Measurements from ENCODE around the gene PPP3CA. TPM values are rescaled to one million over a fixed set of nuclear protein-coding genes. Genes with fewer than 3 reads are reported as not detected.

Gene PPP3CA
- total RNA-seq, 4 donors from 2014 or later = 19.0 to 39.6 (median 20.3) TPM

DNA sequence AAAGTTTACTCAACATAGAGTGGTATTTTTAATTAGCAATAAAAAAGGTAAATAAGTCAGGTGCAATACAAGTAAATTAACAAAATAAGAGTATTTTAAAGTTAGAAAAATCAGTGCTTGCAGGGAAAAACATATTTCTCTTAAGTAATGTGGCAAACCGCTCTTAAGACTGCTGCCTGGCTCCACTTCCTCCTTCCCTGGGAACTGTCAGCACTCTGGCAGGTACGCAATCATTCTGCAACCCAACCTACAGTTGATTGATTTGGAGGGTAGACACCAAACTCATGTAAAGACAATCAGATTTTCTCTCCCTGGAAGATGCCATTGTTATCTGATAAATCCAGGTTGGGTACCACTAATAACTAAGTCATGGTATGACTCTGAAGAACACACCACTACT is 63.9 kb downstream of the PPP3CA start:
- H3K36me3 ChIP-seq = no peaks in the 10 kb centered on the region
- H3K4me1 ChIP-seq = peaks cover 0 to 8% (median 4%) of the 10 kb centered on the region in 4 donors
- H3K9me3 ChIP-seq = no peaks in the 10 kb centered on the region
- TF ChIP-seq POLR2A (IDR thresholded peaks at IDR 0.05) = no peak
- TF ChIP-seq, protein P1, sequence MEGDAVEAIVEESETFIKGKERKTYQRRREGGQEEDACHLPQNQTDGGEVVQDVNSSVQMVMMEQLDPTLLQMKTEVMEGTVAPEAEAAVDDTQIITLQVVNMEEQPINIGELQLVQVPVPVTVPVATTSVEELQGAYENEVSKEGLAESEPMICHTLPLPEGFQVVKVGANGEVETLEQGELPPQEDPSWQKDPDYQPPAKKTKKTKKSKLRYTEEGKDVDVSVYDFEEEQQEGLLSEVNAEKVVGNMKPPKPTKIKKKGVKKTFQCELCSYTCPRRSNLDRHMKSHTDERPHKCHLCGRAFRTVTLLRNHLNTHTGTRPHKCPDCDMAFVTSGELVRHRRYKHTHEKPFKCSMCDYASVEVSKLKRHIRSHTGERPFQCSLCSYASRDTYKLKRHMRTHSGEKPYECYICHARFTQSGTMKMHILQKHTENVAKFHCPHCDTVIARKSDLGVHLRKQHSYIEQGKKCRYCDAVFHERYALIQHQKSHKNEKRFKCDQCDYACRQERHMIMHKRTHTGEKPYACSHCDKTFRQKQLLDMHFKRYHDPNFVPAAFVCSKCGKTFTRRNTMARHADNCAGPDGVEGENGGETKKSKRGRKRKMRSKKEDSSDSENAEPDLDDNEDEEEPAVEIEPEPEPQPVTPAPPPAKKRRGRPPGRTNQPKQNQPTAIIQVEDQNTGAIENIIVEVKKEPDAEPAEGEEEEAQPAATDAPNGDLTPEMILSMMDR (IDR thresholded peaks at IDR 0.05) = no peak
- no peak overlapping the region for H3K27ac ChIP-seq
- no peak for DNase-seq
- H3K4me3 ChIP-seq = no peak overlapping the region
- H3K27me3 ChIP-seq = no peaks in the 10 kb centered on the region

DNA sequence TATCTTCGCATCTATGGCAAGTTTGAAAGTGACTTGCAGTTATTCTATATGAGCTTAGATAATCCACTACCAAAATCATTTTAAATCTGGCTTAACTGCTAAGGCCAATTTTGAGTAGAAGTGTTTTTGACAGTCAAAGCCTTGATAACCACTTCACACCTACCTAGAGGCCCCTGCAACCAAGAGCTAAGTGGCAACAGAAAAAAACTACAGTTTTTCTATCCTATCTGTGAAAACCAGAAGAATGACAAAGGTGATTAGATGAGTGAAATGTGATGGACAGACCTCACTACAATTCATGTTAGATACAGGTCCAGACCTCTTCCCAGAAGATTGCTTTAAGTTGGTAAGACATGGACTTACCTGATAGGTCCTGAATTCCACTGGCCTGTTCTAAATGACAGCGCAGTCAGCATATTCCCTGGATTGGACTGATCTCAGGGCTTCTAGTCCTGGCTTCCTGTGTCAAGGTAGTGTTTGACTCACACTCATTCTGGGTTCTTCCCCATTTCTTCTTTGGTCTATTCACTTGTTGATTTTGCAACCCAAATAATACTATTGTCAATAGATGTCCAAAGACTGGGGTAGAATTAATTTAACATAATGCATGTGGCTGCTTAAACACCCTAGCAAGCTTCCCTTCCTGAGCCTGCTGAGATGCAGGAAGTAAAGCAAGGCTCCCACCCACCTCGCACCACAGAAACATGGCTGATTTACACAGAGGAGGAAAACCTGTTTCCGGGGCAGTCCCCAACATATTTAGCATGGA is 65.1 kb downstream of the PPP3CA start:
- Histone ChIP-seq H3K9me3 (no peaks in the 10 kb centered on the region), H3K4me3 (no peak overlapping the region), H3K36me3 (no peaks in the 10 kb centered on the region), H3K27ac (no peak overlapping the region), H3K27me3 (no peaks in the 10 kb centered on the region), H3K4me1 (peaks cover 0 to 8% (median 0%) of the 10 kb centered on the region in 4 donors)
- TF ChIP-seq, protein P1 (IDR thresholded peaks at IDR 0.05) = no peak
- TF ChIP-seq POLR2A (IDR thresholded peaks at IDR 0.05) = no peak
- no peak for DNase-seq

DNA sequence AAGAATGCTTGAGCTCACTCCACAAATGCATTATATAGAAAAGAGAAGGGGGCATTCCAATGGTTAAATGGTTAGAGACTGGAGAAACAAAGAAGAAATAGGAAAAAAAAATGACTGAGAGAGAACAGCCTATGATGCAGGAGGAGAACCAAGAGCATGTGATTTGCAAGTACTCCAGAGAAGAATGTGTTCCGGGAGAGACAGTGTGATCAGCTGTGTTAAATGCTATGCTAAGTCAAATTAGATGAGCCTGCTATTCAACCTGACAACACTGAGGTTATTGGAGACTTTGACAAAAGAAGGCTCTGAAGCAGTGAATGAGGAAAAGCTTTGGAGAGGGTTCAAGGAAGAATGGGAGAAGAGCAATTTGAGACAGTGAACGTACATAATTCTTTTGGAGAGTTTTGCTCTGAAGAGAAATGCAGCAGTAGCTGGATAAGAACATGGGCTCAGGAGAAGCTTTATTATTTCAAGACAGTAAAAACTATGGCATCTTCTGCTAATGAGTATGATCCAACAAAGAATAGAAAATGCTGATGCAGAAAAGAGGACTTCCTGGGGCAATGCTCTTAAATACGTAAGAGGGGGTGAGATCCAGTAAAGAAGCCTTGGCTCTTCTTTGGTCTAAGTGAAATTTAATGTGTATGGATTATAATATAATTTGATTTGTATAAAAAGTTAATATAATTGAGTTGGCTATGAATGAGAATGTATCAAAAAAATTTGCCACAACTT is 66.3 kb downstream of the PPP3CA start:
- Histone ChIP-seq H3K27me3 (no peaks in the 10 kb centered on the region), H3K4me3 (no peak overlapping the region), H3K9me3 (no peaks in the 10 kb centered on the region), H3K27ac (no peak overlapping the region), H3K36me3 (no peaks in the 10 kb centered on the region), H3K4me1 (peaks cover 0 to 8% (median 0%) of the 10 kb centered on the region in 4 donors)
- TF ChIP-seq, protein P1 (IDR thresholded peaks at IDR 0.05) = no peak
- TF ChIP-seq POLR2A (IDR thresholded peaks at IDR 0.05) = no peak
- no peak for DNase-seq

DNA sequence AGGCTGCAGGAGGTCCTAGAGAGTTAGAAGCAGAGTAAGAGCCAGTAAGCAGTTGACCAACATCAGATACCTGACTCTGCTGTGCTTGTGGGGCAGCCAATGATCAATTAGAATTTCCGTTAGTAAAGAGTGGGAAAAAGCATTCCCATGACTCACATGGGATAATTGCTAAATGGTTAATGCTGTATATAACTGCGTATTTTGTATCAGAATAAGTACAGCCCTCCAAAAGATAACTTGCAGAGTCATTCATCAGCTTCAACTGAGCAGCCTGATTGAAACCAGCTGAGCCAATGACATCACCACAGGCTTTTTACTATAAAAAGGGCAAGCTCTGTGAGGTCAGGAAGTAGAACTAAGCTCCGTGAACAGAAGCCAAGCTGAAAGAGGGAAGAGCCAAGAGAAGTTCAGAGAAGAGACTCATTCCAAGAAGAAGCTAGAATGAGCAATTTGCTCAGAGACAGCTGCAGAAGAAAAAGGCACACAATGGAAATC is 67.9 kb downstream of the PPP3CA start:
- no peak for DNase-seq
- Histone ChIP-seq H3K27me3 (no peaks in the 10 kb centered on the region), H3K4me1 (peaks cover 0 to 2% (median 0%) of the 10 kb centered on the region in 4 donors), H3K36me3 (no peaks in the 10 kb centered on the region), H3K4me3 (no peak overlapping the region), H3K27ac (no peak overlapping the region), H3K9me3 (no peaks in the 10 kb centered on the region)
- TF ChIP-seq POLR2A (IDR thresholded peaks at IDR 0.05) = no peak
- TF ChIP-seq, protein P1 (IDR thresholded peaks at IDR 0.05) = no peak

DNA sequence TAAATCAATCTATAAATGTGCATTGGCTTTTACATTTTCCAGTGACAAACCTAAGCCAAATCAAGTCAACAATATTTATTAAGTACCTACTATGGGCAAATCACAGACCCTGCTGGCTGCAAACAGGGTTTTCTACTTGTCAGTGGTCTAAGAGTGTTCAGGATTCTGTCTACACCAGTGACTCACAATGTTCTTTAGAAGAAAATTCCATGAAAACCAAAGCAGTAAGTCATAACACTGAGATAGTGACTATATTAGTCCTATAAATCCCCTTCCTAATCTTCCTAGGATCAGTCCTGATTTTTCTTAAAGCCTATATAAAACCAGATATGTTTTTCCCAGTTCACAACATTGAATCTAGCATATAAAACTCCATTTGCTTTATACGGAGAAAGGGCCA is 69.7 kb downstream of the PPP3CA start:
- H3K36me3 ChIP-seq = no peaks in the 10 kb centered on the region
- H3K4me3 ChIP-seq = no peak overlapping the region
- no peaks in the 10 kb centered on the region for H3K9me3 ChIP-seq
- H3K4me1 ChIP-seq = no peaks in the 10 kb centered on the region
- DNase-seq = no peak
- H3K27ac ChIP-seq = no peak overlapping the region
- TF ChIP-seq POLR2A (IDR thresholded peaks at IDR 0.05) = no peak
- TF ChIP-seq, protein P1 (IDR thresholded peaks at IDR 0.05) = no peak
- no peaks in the 10 kb centered on the region for H3K27me3 ChIP-seq

Data from Peyer's patch (tissue), 4 donors.